ENCODE results near the gene TXNRD3.

TXNRD3 gene

DNA sequence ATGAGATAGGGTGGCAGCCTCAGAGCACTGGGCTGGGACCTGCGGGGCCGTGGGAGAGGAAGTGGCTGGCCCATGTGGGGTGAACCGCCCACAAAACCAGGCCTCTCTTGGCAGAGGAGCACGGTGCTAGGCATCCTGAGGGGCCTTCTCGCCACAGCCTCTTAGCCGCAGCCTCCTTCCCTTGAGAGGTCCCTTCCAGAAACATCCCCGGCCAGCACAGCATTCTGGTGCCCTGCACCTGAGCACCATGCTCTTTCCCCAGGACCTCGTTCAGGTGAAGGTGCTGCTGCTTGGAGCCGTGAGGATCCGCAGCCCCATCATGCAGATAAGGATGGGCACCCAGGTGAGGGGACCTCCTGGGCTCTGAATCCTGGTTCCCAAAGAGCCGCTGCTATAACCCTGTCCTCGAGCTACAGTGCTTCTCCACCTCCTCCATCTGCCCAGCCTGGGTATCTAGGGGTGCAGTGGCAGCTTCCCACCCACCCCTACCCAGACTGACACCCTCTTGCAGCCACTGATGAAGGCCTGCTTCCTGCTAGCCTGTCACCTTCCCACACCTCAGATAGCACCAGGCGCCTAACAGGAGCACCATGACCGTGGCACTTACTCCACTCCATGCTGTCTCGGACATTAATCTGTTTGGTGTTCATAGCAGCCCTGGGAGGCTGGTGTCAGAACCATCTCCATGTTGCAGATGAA, 11.2 kb upstream of the TXNRD3 start:
- no peak for DNase-seq (ENCODE audit: low spot score)
- Mint-ChIP-seq H3K9me3 (peaks cover 4% of the 10 kb centered on the region), H3K36me3 (ENCODE audit: low read depth) (no peaks in the 10 kb centered on the region), H3K4me1 (ENCODE audit: low read depth) (no peaks in the 10 kb centered on the region), H3K27ac (no peak overlapping the region), H3K4me3 (no peak overlapping the region), H3K27me3 (ENCODE audit: low read depth) (peaks cover 3% of the 10 kb centered on the region)

DNA sequence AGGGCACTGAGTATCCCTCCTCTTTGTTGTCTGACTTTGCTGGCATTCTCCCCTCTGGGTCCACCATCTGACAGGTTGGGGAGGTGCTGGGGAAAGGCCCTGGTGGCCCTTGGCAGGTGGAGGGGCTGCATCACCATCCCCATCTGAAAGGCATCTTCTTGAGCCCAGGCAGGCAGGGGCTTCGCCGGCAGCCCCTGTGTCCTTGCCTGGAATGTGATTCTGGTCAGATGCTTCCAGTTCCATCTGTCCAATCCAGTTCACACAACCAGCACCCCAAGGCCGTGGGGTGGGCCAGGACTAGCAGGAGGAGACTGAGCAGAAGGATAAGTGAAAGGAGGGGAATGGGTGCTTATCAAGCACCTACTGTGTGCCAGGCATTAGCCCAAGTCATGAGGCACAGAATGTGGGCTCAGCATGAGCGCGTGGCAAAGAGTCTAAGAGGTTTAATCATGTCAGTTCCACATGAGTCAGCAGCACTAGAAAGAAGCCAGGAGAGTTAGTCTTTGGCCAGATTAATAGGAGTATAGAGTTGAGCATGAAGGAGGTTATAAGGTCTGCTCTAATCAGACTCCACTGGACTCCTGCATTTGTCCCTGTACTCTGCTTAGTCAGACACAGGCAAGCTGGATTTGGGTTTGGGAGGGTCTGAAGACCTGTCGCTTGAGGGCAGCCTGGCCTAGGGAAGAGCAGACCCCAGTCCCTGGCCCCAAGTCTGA, 10.5 kb upstream of the TXNRD3 start:
- no peaks in the 10 kb centered on the region for H3K36me3 Mint-ChIP-seq (ENCODE audit: low read depth)
- no peaks in the 10 kb centered on the region for H3K9me3 Mint-ChIP-seq
- H3K27ac Mint-ChIP-seq = no peak overlapping the region
- H3K27me3 Mint-ChIP-seq (ENCODE audit: low read depth) = peaks cover 3% of the 10 kb centered on the region
- DNase-seq (ENCODE audit: low spot score) = no peak
- H3K4me3 Mint-ChIP-seq = no peak overlapping the region
- H3K4me1 Mint-ChIP-seq (ENCODE audit: low read depth) = no peaks in the 10 kb centered on the region

DNA sequence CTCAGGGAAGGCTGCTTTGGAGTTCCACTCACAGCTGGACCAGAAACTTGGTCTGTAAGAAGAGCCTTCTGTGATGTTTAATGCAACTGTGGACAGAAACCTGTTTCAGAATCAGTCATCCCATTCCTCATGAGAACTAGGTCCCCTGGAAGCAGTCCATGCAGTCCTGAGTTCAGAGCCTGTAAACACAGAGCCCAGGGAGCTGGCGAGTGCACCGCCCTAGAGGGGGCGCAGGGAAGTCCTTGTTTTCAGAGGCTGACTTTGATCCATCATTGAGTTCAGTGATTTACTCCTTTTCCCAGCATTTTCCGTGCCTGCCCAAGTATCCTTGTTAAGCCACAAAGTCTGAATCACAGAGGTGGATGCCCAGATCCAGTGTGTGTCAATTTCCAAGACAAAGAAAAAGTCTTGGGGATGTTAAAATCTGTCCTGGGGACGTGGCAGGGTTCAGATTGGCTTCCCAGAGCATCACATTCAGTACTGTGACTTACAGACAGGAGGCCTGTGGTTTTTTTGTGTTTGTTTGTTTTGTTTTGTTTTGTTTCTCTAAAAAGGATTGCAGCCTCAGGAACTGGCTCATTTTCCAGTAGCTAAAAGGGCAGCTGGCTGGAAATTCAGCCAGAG, 9.8 kb upstream of the TXNRD3 start:
- Mint-ChIP-seq H3K27me3 (ENCODE audit: low read depth) (peaks cover 3% of the 10 kb centered on the region), H3K9me3 (no peaks in the 10 kb centered on the region), H3K4me3 (no peak overlapping the region), H3K27ac (no peak overlapping the region), H3K36me3 (ENCODE audit: low read depth) (no peaks in the 10 kb centered on the region), H3K4me1 (ENCODE audit: low read depth) (no peaks in the 10 kb centered on the region)
- no peak for DNase-seq (ENCODE audit: low spot score)

DNA sequence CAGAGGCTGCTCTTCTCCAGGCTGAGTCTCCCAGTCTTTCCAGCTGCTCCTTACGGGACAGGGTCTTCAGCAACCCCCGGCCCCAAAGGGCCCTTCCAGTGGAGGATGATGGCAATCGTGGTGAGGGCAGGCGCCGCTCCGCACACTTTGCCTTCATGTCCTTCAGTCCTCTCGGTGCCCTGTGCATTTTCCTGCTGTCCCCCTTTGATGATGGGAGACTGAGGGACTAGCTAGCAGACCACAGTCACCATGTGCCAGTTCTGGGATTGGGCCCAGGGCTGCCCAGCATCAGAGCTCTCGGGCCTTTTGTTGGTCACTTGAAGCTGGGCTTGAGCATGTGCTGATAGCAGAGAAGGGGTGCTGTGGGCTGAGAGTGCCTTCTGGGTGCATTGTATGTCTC, 8.8 kb upstream of the TXNRD3 start:
- DNase-seq (ENCODE audit: low spot score) = no peak
- Mint-ChIP-seq H3K9me3 (no peaks in the 10 kb centered on the region), H3K4me3 (no peak overlapping the region), H3K27ac (no peak overlapping the region), H3K27me3 (ENCODE audit: low read depth) (peaks cover 3% of the 10 kb centered on the region), H3K4me1 (ENCODE audit: low read depth) (no peaks in the 10 kb centered on the region), H3K36me3 (ENCODE audit: low read depth) (no peaks in the 10 kb centered on the region)

DNA sequence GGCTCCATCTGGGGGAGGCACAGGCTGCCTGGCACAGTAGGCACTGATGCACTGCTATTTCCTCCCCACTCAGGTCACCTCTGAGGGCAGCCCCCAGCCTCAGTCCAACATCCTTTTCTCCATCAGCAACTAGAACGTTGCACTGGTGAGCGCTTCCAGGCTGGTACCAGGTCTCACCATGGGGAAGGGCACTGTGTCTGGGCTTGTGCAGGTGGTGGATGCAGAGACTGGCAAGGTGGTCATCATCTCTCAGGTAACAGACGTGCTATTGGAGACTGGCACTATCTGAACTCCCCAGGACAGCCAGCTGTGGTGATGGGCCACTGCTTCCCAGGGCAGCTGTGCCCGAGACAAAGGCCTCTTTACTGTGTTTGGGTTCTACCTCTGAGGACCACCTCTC, 8.3 kb upstream of the TXNRD3 start:
- DNase-seq (ENCODE audit: low spot score) = no peak
- Mint-ChIP-seq H3K4me3 (no peak overlapping the region), H3K36me3 (ENCODE audit: low read depth) (no peaks in the 10 kb centered on the region), H3K27ac (no peak overlapping the region), H3K27me3 (ENCODE audit: low read depth) (peaks cover 3% of the 10 kb centered on the region), H3K4me1 (ENCODE audit: low read depth) (no peaks in the 10 kb centered on the region), H3K9me3 (no peaks in the 10 kb centered on the region)

DNA sequence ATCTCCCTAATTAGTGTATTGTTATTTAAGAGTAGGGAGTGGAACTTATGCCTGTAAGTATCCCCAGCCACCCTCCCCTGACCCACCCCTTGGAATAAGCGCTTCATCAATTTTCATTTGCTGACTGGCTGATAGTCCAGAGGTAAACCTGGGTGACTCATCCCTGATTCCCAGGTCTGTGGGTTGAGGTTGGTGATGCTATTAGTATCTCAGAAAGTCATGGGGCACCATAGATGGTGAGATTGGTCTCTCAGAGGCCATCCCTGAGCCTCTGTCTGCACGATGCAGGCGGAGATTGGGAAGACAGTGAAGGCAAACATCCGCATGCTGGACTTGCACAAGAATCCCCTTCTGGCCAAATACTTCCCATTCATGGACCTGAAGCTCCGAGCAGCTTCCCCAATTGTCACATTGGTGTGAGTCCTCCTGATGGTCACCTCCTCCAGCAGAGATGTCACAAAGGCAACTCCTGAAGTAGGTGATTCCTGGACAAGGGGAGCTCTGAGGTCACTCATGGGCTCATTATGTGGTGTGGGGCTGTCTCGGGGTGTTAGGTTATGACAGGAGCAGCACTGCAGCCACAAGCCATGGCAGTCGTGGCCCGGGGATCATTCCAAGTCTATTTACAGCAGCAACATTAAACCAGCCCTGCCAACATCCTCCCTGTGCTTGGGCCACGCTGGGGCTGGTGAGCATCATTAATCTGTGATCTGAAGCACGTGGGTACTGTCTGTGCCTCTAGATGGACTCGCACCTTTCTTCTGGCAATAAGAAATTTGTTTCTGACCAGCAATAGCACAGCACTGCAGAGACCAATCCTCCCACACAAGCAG, 6.8 kb upstream of the TXNRD3 start:
- Mint-ChIP-seq H3K4me1 (ENCODE audit: low read depth) (no peaks in the 10 kb centered on the region), H3K36me3 (ENCODE audit: low read depth) (no peaks in the 10 kb centered on the region)
- DNase-seq (ENCODE audit: low spot score) = no peak

DNA sequence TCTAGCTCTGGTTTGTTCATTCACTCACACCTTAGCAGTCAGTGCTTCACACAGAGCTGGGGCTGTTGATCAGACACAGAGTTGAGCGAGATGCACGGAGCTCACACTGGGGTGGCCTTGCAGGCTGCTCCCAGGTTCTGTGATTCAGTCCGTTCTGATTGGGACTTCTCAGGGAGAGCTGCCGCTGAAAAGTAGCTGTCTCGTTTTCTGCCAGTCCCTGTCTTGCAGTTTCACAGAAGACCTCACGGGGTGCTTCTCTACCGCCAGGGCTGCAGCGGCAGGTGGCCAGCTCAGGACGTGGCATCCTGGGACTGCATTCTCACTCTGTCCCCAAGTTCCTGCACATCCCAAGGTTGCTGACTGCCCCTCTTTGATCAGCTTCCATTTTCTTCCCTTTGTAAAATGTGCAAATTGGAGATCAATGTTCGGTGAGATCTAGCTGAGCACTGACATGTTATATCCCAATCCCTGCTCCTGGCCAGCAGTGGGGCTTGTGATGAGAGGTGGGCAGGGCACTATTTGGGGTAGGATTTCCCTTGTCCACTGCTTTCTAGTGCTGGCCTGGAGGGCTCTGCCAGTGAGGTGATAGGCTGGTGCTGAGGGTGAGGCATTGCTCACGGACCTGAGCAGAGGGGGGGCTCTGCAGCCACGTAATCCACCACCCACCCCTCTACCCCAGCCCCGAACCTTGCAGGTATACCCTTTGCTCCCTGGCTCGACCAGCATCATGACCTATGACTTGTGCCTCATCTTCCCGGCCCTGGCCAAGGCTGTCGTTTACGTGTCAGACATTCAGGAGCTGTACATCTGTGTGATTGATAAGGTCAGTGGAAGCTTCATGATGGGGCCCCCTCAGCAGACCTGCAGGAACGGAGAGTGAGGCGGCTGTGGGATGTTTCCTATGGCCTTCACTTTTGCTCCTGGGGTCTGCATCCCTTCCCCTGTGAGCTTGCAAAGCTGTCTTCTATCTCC, 5.3 kb upstream of the TXNRD3 start:
- peaks cover 8% of the 10 kb centered on the region for H3K27me3 Mint-ChIP-seq (ENCODE audit: low read depth)
- no peak overlapping the region for H3K27ac Mint-ChIP-seq
- DNase-seq (ENCODE audit: low spot score) = no peak
- H3K36me3 Mint-ChIP-seq (ENCODE audit: low read depth) = no peaks in the 10 kb centered on the region
- no peaks in the 10 kb centered on the region for H3K9me3 Mint-ChIP-seq
- H3K4me3 Mint-ChIP-seq = no peak overlapping the region
- no peaks in the 10 kb centered on the region for H3K4me1 Mint-ChIP-seq (ENCODE audit: low read depth)

More for the DNA sequence above, 6.8 kb upstream of the TXNRD3 start:
- H3K4me3 Mint-ChIP-seq = no peak overlapping the region
- H3K9me3 Mint-ChIP-seq = no peaks in the 10 kb centered on the region
- no peak overlapping the region for H3K27ac Mint-ChIP-seq
- peaks cover 7% of the 10 kb centered on the region for H3K27me3 Mint-ChIP-seq (ENCODE audit: low read depth)

DNA sequence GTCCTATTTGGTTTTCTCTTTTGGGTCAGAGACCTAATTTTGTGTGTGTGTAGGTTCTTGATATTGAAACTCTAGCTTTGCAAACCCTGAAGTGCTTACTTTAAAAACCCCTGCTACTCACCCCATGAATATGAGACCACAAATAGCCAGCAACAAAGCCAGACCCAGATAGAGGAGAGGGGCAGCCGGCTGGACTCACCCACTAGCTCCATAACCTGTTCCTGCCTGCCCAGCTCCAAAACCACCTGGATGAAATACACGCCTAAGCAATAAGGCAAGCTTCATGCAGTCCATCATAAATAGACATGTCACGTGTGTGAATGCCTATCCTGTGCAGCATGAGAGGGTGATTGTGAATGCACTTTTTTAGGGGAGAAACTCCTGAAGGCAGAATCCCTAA, 3.7 kb upstream of the TXNRD3 start:
- Mint-ChIP-seq H3K4me3 (no peak overlapping the region), H3K27me3 (ENCODE audit: low read depth) (peaks cover 15% of the 10 kb centered on the region), H3K27ac (no peak overlapping the region), H3K9me3 (no peaks in the 10 kb centered on the region), H3K4me1 (ENCODE audit: low read depth) (peaks cover 3% of the 10 kb centered on the region), H3K36me3 (ENCODE audit: low read depth) (no peaks in the 10 kb centered on the region)
- DNase-seq (ENCODE audit: low spot score) = no peak

DNA sequence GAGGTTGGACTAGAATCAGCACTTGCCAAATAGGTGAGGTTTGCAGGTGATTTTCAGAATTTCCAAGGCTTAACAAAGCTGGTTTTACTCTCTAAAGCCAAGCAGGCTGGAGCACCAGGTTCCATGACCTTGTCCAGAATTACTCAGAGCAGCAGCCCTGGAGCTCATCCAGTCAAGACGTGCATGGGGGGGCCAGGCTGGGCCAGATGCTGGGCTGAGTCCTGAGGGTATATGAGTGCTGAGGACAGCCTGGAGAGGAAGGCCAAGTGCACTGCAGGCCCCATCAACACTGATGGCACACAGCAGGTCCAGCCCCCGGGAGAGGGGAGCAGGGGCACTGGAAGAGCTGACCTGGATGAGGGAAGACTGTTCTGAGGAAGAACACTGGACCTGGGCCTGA, 3.0 kb upstream of the TXNRD3 start:
- no peak overlapping the region for H3K27ac Mint-ChIP-seq
- no peak for DNase-seq (ENCODE audit: low spot score)
- no peak overlapping the region for H3K4me3 Mint-ChIP-seq
- peaks cover 22% of the 10 kb centered on the region for H3K27me3 Mint-ChIP-seq (ENCODE audit: low read depth)
- no peaks in the 10 kb centered on the region for H3K36me3 Mint-ChIP-seq (ENCODE audit: low read depth)
- H3K4me1 Mint-ChIP-seq (ENCODE audit: low read depth) = peaks cover 3% of the 10 kb centered on the region
- H3K9me3 Mint-ChIP-seq = no peaks in the 10 kb centered on the region

DNA sequence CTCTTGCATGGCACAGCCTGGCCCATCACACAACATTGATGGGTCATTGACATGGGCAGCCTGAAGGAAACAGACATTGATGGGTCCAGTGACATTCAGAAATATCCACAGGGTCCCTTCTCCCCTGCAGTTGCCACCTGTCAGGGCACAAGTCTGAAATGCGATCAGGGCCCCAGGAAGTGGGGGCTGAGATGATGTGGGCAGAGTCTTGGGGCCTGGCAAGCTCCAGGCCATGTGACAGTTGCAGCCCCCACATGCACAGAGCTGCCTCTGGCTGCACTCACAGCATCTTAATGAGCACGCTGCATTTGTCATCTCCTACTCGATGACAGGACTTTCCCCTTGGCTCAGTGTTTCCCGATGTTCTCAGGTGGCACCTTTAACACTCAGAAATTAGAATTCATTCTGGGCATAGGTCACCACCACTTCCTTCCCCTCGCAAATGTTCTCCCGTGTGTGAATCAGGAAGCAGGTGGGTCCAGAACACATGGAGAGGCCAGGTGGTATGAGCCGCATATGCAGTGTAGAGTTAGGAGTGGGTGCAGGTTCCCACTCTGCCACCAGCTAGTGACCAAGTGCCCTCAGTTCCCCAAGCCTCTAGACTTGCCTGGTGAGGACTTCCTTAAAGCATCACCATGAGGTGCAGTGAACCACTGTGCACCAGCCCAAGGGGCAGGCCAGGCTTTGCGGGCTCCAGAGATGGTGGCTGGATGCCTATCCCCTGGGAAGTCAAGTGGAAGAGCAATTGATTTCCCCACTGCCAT, 1.6 kb upstream of the TXNRD3 start:
- Mint-ChIP-seq H3K27me3 (ENCODE audit: low read depth) (peaks cover 30% of the 10 kb centered on the region), H3K36me3 (ENCODE audit: low read depth) (no peaks in the 10 kb centered on the region), H3K9me3 (no peaks in the 10 kb centered on the region), H3K4me3 (no peak overlapping the region), H3K4me1 (ENCODE audit: low read depth) (peaks cover 3% of the 10 kb centered on the region), H3K27ac (no peak overlapping the region)
- no peak for DNase-seq (ENCODE audit: low spot score)

DNA sequence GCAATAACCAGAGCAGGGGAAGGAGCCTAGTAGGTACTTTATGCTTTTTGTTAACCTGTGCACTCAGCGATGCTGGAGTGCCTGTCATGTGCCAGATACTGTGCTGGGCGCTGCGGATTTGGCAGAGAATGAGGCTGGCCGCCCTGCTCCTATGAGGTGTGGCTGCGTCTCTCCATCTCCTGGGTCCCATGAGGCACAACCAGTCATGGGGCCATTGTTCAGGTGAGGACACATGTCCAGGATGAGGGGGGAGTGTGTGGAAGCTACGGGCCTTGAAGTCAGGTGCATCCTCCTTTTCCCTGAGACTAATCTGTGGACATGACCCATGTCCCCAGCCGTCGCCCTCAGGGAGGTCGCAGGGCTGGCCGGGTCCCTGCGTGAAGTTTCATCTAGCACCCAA, 963 bp upstream of the TXNRD3 start:
- H3K36me3 Mint-ChIP-seq (ENCODE audit: low read depth) = no peaks in the 10 kb centered on the region
- no peak overlapping the region for H3K4me3 Mint-ChIP-seq
- H3K27me3 Mint-ChIP-seq (ENCODE audit: low read depth) = peaks cover 33% of the 10 kb centered on the region
- peaks cover 3% of the 10 kb centered on the region for H3K4me1 Mint-ChIP-seq (ENCODE audit: low read depth)
- no peak overlapping the region for H3K27ac Mint-ChIP-seq
- no peak for DNase-seq (ENCODE audit: low spot score)
- no peaks in the 10 kb centered on the region for H3K9me3 Mint-ChIP-seq

DNA sequence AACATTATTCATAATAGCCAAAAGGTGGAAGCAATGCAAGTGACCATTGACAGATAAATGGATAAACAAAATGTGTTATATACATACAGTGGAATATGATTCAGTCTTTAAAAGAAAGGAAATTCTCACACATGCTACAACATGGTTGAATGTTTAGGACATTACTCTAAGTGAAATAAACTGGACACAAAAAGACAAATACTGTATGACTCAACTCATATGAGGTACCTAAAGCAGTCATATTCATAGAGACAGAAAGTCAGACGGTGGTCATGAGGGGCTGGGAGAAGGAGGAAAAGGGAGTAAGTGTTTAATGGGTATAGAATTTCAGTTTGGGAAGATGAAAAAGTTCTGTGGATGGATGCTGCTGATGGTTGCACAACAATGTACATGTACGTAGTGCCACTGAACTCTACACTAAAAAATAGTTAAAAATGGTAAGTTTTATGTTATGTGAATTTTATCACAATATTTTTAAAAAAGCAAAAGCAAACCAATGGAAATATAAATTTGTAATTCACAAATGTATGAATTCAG, 5.3 kb downstream of the TXNRD3 start:
- Mint-ChIP-seq H3K4me1 (ENCODE audit: low read depth) (peaks cover 3% of the 10 kb centered on the region), H3K4me3 (no peak overlapping the region), H3K27me3 (ENCODE audit: low read depth) (peaks cover 47% of the 10 kb centered on the region), H3K9me3 (no peaks in the 10 kb centered on the region), H3K27ac (no peak overlapping the region), H3K36me3 (ENCODE audit: low read depth) (no peaks in the 10 kb centered on the region)
- DNase-seq (ENCODE audit: low spot score) = no peak
